Panc1 (cell line): Measurements from ENCODE around the gene IDI1. TPM values are rescaled to one million over a fixed set of nuclear protein-coding genes. Genes with fewer than 3 reads are reported as not detected.

ENCODE experiments used
- ATAC-seq: fragments of 200-7000 bp; cut with Tn5 transposase; 2 replicates; pipeline ENCODE4 v1.9.1; 2020; ENCODE audit warnings: mild to moderate bottlenecking, moderate library complexity
- BruUV-seq: library from RNA; stranded (reverse); fragments of 400-500 nt; replicated peaks from 2 replicates; lab custom pipeline; 2021; lab: Mats Ljungman, UMichigan
- CTCF ChIA-PET: fragments of 300-600 bp; sonication (Branson Sonifier 250); formaldehyde crosslinking; loops from one replicate; lab custom pipeline; 2022; ENCODE audit warnings: antibody characterized with exemption; lab: Charles Lee
- POLR2A ChIA-PET: fragments of 300-600 bp; sonication (Branson Sonifier 250); formaldehyde crosslinking; loops from one replicate; lab custom pipeline; 2022; ENCODE audit warnings: antibody characterized with exemption; lab: Charles Lee
- DNase-seq: peaks from one replicate; pipeline ENCODE4 v3.0.0-alpha.2; 2010; ENCODE audit warnings: low read depth, low spot score
- H3K27ac ChIP-seq: 2 replicates; pipeline ENCODE4 v1.5.1; 2011; ENCODE audit warnings: mild to moderate bottlenecking, low read length, inconsistent platforms
- H3K27me3 ChIP-seq: fragments of 200-500 bp; sonication (Bioruptor generic); 2 replicates; pipeline ENCODE4 v1.6.0; 2014; ENCODE audit warnings: low read length, inconsistent platforms; ENCODE audit not compliant: control insufficient read depth, insufficient read depth
- H3K36me3 ChIP-seq: fragments of 200-500 bp; sonication (Bioruptor generic); 2 replicates; pipeline ENCODE4 v1.5.1; 2014; ENCODE audit warnings: inconsistent platforms, mild to moderate bottlenecking, low read length, moderate library complexity; ENCODE audit not compliant: control insufficient read depth, insufficient read depth
- H3K4me1 ChIP-seq: 2 replicates; pipeline ENCODE4 v1.5.1; 2011; ENCODE audit warnings: inconsistent platforms, mild to moderate bottlenecking, low read length, moderate library complexity; ENCODE audit not compliant: control insufficient read depth, insufficient read depth
- H3K4me3 ChIP-seq, 2 experiments: 2 replicates each; pipeline ENCODE4 v1.5.1; 2011 to 2012; ENCODE audit warnings: low read depth in 2 of 2, low read length in 2 of 2, mild to moderate bottlenecking in 2 of 2, inconsistent platforms in 1 of 2, moderate library complexity in 1 of 2
- H3K9me3 ChIP-seq: fragments of 200-500 bp; sonication (Bioruptor generic); 2 replicates; pipeline ENCODE4 v1.5.1; 2014; ENCODE audit warnings: low read depth, mild to moderate bottlenecking, inconsistent platforms, low read length, moderate library complexity; ENCODE audit not compliant: control insufficient read depth, insufficient read depth
- POLR2AphosphoS5 ChIP-seq: IDR thresholded peaks from 2 replicates; pipeline ENCODE4 v1.6.1; 2012; ENCODE audit warnings: mild to moderate bottlenecking, low read depth, low read length, moderate library complexity
- SIN3A ChIP-seq: IDR thresholded peaks from 2 replicates; pipeline ENCODE4 v1.6.1; 2012; ENCODE audit warnings: low read depth, mild to moderate bottlenecking, low read length, moderate library complexity, borderline replicate concordance; ENCODE audit not compliant: insufficient read depth
- TCF7L2 ChIP-seq: IDR thresholded peaks from 2 replicates; pipeline ENCODE4 v1.6.1; 2011; ENCODE audit warnings: mild to moderate bottlenecking, low read depth, low read length, inconsistent platforms
- in situ Hi-C: cut with HindIII; loops from 2 replicates; pipeline ENCODE4 v1.10.0; 2016; ENCODE audit warnings: low sequenced_read_pairs, low pct_unique_long_range_greater_than_20kb
- intact Hi-C: fragments of 100-400 bp; cut with micrococcal nuclease; formaldehyde crosslinking; loops from one replicate; pipeline ENCODE4 v1.10.0; 2022; ENCODE audit not compliant: unreplicated experiment
- total RNA-seq: library from RNA; stranded (reverse); gene quantifications from one replicate; pipeline ENCODE4 v1.2.1, GENCODE V29; 2021; ENCODE audit not compliant: unreplicated experiment
- TF ChIP-seq, protein P1 (sequence below): fragments of 450-650 bp; IDR thresholded peaks from 2 replicates; pipeline ENCODE4 v1.5.1; 2017; ENCODE audit warnings: mild to moderate bottlenecking
- TF ChIP-seq, protein P2 (sequence below), 2 experiments: IDR thresholded peaks; 2 replicates each; pipeline ENCODE4 v1.6.1; 2011 to 2012; ENCODE audit warnings: low read depth in 2 of 2, control low read depth in 1 of 2, low read length in 1 of 2, mild to moderate bottlenecking in 1 of 2, moderate library complexity in 1 of 2; ENCODE audit not compliant: insufficient read depth in 1 of 2

The IDI1 gene
- total RNA-seq, 1 experiment from 2014 or later: 47.9 TPM

DNA sequence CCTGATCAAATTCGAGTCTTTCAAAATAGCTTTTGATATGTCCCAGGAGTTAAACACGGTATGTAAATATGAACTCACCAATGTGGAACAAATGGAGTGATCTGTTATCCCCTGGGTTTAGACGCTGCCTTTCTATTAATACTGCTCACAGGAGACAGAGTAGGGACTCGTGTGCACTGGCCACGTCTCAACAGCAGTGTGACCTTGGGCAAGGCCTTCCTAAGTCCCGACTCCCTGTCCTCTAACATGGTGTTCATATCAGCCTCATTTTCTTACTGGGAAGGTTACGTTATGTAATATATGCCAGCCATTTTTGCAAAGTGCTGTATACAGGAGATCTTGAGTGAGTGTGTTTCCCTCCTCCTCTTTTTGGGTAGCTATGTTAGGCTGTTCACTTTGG, 9.1 kb upstream of the IDI1 start:
- no TSS peak for BruUV-seq
- peaks cover 16% of the 10 kb centered on the region for H3K4me1 ChIP-seq
- in situ Hi-C loops (no loop called here), intact Hi-C loops (no loop called here)
- no peaks in the 10 kb centered on the region for H3K27me3 ChIP-seq
- H3K9me3 ChIP-seq: no peaks in the 10 kb centered on the region
- POLR2A ChIA-PET: no interaction called here
- peaks cover 2% of the 10 kb centered on the region; the same call in 1 of the 2 replicates for H3K36me3 ChIP-seq
- TF ChIP-seq, protein P1, sequence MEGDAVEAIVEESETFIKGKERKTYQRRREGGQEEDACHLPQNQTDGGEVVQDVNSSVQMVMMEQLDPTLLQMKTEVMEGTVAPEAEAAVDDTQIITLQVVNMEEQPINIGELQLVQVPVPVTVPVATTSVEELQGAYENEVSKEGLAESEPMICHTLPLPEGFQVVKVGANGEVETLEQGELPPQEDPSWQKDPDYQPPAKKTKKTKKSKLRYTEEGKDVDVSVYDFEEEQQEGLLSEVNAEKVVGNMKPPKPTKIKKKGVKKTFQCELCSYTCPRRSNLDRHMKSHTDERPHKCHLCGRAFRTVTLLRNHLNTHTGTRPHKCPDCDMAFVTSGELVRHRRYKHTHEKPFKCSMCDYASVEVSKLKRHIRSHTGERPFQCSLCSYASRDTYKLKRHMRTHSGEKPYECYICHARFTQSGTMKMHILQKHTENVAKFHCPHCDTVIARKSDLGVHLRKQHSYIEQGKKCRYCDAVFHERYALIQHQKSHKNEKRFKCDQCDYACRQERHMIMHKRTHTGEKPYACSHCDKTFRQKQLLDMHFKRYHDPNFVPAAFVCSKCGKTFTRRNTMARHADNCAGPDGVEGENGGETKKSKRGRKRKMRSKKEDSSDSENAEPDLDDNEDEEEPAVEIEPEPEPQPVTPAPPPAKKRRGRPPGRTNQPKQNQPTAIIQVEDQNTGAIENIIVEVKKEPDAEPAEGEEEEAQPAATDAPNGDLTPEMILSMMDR: no peak
- no peak for TF ChIP-seq TCF7L2
- TF ChIP-seq, protein P2, sequence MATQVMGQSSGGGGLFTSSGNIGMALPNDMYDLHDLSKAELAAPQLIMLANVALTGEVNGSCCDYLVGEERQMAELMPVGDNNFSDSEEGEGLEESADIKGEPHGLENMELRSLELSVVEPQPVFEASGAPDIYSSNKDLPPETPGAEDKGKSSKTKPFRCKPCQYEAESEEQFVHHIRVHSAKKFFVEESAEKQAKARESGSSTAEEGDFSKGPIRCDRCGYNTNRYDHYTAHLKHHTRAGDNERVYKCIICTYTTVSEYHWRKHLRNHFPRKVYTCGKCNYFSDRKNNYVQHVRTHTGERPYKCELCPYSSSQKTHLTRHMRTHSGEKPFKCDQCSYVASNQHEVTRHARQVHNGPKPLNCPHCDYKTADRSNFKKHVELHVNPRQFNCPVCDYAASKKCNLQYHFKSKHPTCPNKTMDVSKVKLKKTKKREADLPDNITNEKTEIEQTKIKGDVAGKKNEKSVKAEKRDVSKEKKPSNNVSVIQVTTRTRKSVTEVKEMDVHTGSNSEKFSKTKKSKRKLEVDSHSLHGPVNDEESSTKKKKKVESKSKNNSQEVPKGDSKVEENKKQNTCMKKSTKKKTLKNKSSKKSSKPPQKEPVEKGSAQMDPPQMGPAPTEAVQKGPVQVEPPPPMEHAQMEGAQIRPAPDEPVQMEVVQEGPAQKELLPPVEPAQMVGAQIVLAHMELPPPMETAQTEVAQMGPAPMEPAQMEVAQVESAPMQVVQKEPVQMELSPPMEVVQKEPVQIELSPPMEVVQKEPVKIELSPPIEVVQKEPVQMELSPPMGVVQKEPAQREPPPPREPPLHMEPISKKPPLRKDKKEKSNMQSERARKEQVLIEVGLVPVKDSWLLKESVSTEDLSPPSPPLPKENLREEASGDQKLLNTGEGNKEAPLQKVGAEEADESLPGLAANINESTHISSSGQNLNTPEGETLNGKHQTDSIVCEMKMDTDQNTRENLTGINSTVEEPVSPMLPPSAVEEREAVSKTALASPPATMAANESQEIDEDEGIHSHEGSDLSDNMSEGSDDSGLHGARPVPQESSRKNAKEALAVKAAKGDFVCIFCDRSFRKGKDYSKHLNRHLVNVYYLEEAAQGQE (IDR thresholded peaks at IDR 0.05; ENCODE audit: insufficient read depth in 1 of 2, low read depth in 2 of 2, low read length in 1 of 2): no peak
- no peak for TF ChIP-seq SIN3A
- no peak for TF ChIP-seq POLR2AphosphoS5
- CTCF ChIA-PET: interaction anchor here (0.7 kb wide), 1 partner anchor 17 kb away, joined by 4 read pairs; no protein-coding TSS in a partner anchor
- peak overlapping the region; percentile 42 for H3K27ac ChIP-seq
- peak overlapping the region in 1 of 2 experiments; percentile 88; a peak in 2 of 4 replicates for H3K4me3 ChIP-seq
- DNase-seq (no peak), ATAC-seq (no peak)

DNA sequence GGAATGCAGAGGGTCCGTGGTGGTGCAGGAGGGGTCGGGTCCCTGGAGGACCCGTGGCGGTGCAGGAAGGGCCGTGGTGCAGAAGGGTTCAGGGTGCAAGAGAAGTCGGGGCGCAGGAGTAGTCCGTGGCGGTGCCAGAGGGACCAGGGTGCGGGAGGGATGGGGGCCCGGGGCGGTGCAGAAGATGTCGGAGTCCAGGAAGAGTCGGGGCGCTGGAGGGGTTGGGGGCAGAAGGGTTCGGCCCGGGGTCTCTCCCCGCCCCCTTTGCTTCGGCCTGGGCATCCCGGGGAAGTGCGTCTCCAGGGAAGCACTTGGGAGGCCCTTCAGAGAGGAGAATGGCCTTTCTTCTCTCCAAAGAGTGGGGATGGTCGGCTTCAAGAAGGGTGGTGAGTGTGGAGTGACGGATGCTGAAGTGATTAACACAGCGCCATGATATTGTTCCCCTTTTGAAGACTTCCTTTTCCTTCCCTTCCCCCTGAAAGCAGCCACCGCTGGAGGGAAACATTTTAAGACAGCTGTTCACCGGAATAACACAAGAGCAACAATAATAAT, 8.3 kb upstream of the IDI1 start:
- ATAC-seq (no peak), DNase-seq (no peak)
- POLR2A ChIA-PET: no interaction called here
- H3K36me3 ChIP-seq: peaks cover 2% of the 10 kb centered on the region; the same call in 1 of the 2 replicates
- peak overlapping the region; percentile 88 to 95 for H3K4me3 ChIP-seq
- in situ Hi-C loops (no loop called here), intact Hi-C loops (no loop called here)
- BruUV-seq: no TSS peak
- peak overlapping the region; percentile 93 for H3K27ac ChIP-seq
- CTCF ChIA-PET: interaction anchor here (0.7 kb wide), 1 partner anchor 18 kb away, joined by 4 read pairs; no protein-coding TSS in a partner anchor
- H3K9me3 ChIP-seq: no peaks in the 10 kb centered on the region
- peaks cover 16% of the 10 kb centered on the region for H3K4me1 ChIP-seq
- TF ChIP-seq TCF7L2: no peak
- no peak for TF ChIP-seq SIN3A
- TF ChIP-seq POLR2AphosphoS5: no peak
- TF ChIP-seq, protein P1: no peak
- TF ChIP-seq, protein P2 (IDR thresholded peaks at IDR 0.05; ENCODE audit: insufficient read depth in 1 of 2, low read depth in 2 of 2, low read length in 1 of 2): no peak
- no peaks in the 10 kb centered on the region for H3K27me3 ChIP-seq
